NCI-H510A (cell line): ENCODE measurements around the gene ADCYAP1R1.

ENCODE experiments used
- DNase-seq: peaks from one replicate; lab custom pipeline; 2025; lab: John Stamatoyannopoulos, UW

The ADCYAP1R1 gene

DNA sequence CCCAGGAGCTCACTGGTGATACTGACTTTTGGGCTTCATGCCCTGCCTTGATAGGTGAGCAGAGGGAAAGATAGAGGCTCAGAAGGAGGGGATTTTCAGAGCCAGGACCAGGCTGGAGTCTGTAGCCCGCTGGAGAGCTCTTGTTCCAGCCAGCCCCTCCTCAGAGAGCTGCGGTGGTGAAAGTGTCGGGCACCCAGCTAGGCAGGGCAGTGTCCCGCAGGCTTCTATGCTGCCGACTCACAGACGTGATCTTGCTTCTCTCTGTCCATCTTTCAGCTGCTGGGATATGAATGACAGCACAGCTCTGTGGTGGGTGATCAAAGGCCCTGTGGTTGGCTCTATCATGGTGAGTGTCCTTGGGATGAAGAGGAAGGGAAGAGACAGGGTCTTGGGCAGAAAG is 35.2 kb downstream of the ADCYAP1R1 start:
- no peak for DNase-seq

DNA sequence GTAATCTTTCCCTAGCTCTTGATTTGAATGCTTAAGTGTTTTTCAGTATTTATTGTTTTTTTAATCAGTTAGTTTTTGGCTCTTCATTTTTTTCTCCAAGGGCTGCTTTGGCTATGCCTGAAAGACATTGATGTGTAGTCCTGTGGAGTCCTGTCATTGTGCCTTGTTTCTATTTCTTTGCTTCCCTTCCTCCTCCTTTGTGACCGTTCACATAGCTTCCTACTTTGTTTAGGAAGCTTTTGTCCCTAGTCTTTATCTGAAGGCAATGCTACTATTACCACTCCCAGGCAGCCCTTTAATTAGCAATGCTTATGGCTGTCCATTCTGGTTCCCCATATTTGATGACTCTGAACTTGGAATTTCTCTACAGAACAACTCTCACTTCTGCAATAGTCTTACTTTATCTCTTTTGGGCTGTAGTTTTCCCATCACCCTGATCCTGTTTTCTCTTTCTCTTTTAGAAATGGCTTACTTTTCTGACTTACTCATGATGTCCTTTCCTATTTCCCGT is 39.9 kb downstream of the ADCYAP1R1 start:
- DNase-seq = no peak

DNA sequence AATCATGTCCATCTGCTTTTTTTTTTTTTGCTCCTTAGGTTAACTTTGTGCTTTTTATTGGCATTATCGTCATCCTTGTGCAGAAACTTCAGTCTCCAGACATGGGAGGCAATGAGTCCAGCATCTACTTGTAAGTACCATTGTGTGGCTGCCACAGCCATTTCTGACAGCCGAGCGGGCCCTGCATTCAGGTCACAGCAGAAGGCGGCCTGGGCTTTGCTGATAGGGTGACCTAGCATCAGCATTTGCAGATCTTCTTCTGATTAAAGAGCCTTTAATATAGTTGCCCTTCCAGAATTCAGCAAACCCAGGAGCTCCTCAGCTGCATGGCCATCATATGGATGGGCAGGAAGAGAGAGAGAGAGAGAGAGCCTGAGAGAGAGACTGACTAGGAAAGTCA is 40.5 kb downstream of the ADCYAP1R1 start:
- DNase-seq = no peak

DNA sequence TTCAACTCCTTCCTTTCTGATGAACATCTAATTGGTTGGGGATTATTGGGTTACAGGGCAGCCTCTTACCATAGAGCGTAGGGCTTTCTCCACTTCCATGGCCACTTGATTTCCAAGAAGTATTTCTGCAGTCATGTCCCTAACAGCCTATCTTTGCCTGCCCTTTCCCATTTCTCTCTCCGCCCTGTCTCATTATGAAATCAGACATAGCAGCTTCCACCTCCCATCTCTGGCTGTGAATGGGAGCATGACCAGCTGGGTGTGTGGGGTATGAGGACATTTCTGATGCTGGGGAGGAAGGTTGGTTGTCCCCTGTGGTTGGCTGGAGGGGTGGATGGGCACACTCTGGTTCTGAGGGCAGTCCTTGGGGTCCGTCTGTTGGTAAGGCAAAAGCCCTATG is 41.2 kb downstream of the ADCYAP1R1 start:
- no peak for DNase-seq

DNA sequence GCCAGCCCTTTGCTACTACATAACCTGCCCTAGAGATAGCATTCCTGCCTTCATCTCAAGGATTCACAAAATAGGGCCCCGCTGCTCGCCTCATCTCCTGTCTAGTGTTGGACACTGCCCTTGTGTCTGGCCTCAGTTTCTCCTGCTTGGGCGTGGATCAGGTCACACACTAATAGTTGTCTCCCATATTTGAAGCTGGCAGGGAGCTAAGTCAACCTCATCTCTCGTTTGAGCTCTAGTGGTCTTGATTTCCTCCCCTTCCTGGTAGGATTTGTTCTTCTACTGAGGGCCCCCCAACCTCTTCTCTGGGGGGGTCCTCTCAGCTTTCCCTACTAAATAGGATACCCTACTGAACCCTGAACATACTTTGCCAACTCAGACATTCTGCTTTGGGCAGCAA is 42.2 kb downstream of the ADCYAP1R1 start:
- DNase-seq = no peak

DNA sequence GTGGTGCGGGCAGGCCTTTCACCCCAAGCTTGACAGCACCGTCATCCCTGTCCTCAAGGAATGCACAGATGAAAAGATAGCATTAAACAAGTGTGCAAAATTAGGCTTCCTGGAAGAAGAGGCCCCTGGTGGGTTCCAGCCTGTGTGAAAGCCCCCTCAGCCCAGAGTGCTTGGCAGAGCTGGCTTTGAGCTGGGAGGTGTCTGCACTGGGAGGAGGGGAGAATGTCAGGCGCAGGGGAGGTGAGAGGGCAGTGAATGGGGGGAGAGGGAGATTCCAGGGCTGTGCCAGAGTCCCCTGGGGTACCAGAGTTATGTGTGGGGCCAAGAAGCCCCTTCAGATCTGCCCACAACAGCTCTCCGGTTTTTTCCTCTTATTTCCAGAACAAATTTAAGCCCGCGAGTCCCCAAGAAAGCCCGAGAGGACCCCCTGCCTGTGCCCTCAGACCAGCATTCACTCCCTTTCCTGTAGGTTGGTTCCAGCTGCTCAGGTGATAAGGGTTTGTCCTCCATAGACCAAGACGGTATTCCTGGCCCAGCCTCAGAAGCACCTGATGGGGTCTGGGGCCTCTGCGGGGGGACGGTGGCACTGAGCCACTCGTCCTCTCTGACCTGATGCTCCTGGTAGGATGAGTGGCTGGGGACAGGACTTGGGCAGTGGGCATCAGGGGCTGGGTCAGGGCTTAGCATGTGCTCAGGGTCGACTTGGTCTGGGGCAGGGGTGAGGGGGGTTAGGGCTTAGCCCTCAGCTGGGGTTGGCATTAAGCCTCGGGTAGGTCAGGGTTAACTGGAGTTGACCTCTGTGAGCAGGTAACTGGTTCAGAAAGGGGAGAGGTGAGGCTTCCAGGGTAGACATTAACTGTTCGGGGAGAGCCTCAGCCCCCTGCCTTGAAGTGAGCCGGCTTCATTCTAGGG is 43.4 kb downstream of the ADCYAP1R1 start:
- no peak for DNase-seq

DNA sequence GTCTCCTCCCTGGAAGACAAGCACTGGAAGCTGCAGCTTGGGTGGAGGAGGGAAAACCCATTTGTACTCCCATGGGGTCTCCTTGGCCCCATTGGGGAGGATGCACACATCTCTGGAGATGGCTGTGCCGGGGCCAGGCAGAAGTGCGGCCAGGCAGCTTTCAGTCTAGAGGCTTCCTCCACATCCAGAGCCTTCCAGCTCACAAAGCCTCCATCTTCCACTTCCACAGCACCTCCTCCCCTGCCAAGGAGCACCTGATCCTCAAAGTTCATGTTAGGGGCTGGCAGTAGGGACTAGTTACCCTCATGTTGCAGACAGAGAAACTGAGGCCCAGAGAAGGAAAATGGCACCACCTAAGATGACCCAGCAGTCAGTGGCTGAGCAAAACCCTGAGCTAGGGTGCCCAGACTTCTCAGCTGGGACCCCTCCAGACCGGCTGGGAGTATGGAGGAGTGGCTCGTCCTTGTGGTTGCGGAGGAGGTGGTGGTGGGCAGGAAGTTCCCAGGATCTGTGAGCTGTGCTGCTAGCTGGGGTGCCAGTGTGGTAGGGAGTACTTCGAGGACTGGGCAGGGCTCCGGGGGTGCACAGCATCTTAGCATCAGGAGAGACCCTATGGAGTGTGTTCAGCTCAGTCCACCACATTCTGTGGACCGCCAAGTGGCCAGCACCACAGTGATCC is 44.2 kb downstream of the ADCYAP1R1 start:
- no peak for DNase-seq

- DNase-seq = no peak
Measured at GRCh38 chr7:31096877-31097258, 44.8 kb downstream of the ADCYAP1R1 start.

GRCh38 chr7:31098642-31099360 is 46.7 kb downstream of the ADCYAP1R1 start:
- DNase-seq = no peak

GRCh38 chr7:31099451-31100444 is 47.6 kb downstream of the ADCYAP1R1 start:
- DNase-seq = no peak

- no peak for DNase-seq
Measured at GRCh38 chr7:31100445-31100844, 48.3 kb downstream of the ADCYAP1R1 start.

DNA sequence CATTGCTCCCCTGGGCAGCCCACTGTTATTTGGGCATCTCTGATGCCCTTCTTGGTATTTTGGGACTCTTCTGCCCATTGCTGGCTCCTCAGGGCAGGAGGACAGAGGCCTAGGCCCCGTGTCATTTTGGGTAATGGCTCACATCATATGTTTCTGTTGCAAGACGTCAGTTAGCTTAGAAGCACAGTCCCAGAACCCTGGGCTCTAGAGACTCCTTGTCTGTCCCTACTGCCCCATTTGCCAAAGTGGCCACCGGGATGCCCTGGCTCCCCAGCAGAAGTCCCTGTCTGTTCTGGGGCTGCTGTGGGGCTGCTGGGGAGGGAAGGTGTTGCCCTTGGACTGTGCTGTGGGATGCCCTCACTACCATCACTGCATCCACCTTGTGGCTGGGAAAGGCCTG is 48.8 kb downstream of the ADCYAP1R1 start:
- DNase-seq = no peak

GRCh38 chr7:31101544-31101943 is 49.4 kb downstream of the ADCYAP1R1 start:
- no peak for DNase-seq

- DNase-seq = no peak
Measured at GRCh38 chr7:31102151-31102972, 50.3 kb downstream of the ADCYAP1R1 start.

GRCh38 chr7:31102973-31103850 is 51.1 kb downstream of the ADCYAP1R1 start:
- DNase-seq = no peak

DNA sequence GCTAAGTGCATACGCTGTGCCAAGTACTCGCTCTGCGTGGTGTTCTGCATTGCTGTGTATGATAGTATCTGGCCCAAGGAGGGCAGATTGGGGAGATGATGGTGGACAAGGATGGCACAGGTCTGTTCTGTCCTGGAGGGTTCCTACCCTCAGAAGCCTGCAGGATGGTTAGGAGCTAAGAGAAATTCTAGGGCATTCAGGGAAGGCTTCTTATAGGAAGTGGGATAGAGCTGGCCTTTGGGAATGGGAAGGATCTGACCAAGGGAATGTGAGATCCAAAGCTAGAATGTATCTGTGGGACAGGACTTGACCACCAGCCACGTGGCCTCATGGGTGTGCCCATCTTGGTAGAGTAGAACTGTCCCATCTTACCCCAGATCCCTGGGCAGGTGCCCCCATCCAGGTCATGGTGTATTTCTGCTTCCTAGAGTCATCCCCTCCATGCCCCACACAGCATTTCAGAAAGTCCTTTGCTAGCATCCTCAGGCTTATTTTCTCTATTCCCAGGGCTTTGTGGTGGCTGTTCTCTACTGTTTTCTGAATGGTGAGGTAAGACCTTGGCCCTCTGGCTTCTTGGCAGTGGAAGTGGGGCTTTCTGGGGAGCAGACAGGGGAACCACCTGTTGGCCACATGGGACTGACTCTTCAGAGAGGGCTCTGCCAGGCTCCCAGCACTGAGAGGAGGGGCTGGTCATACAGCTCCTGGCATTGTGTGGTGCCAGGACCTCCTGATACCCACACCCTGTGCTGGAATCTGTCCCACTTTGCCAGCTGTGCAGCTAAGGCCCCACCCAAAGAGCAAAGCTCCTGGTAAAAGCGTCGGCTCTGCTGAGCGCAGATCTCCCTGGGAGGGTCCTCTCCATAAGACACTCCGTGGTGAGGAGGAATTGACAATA is 52.5 kb downstream of the ADCYAP1R1 start:
- no peak for DNase-seq

GRCh38 chr7:31105256-31105950 is 53.3 kb downstream of the ADCYAP1R1 start:
- DNase-seq = no peak
